Small intestine (tissue), 7 donors: ENCODE measurements around the gene HSPH1. TPM values are rescaled to one million over a fixed set of nuclear protein-coding genes. Genes with fewer than 3 reads are reported as not detected.

Experiments used
- DNase-seq, 2 donors: peaks; one replicate each; pipeline versions ENCODE4 v3.0.0 to v3.0.0-alpha.2; 2013
- FAIRE-seq: peaks from 2 replicates; lab custom pipeline; 2012; peaks lifted over from hg19 to GRCh38; lab: Jason Lieb, UNC
- H3K27ac ChIP-seq, 3 donors: one replicate each; pipeline ENCODE4 v1.5.1; 2013; ENCODE audit warnings: low read length in 2 of 3, mild to moderate bottlenecking in 2 of 3, control low read depth in 1 of 3, inconsistent platforms in 1 of 3, low read depth in 1 of 3, moderate library complexity in 1 of 3
- H3K27me3 ChIP-seq, 3 donors: one replicate each; pipeline ENCODE4 v1.6.1; 2013; ENCODE audit warnings: low read length in 3 of 3, inconsistent platforms in 1 of 3; ENCODE audit not compliant: control insufficient read depth in 3 of 3, insufficient read depth in 3 of 3
- H3K36me3 ChIP-seq, 3 donors: one replicate each; pipeline ENCODE4 v1.6.1; 2013; ENCODE audit warnings: low read length in 3 of 3, inconsistent platforms in 1 of 3, low read depth in 1 of 3, mild to moderate bottlenecking in 1 of 3, moderate library complexity in 1 of 3; ENCODE audit not compliant: control insufficient read depth in 3 of 3, insufficient read depth in 2 of 3
- H3K4me1 ChIP-seq, 3 donors: one replicate each; pipeline ENCODE4 v1.6.1; 2013; ENCODE audit warnings: low read length in 2 of 3, inconsistent platforms in 1 of 3, low read depth in 1 of 3, mild to moderate bottlenecking in 1 of 3, moderate library complexity in 1 of 3; ENCODE audit not compliant: control insufficient read depth in 3 of 3, insufficient read depth in 2 of 3
- H3K4me3 ChIP-seq, 3 donors: one replicate each; pipeline ENCODE4 v1.5.1; 2013; ENCODE audit warnings: low read length in 3 of 3, control low read depth in 1 of 3, inconsistent platforms in 1 of 3, low read depth in 1 of 3, mild to moderate bottlenecking in 1 of 3, moderate library complexity in 1 of 3
- H3K9me3 ChIP-seq, 2 donors: one replicate each; pipeline ENCODE4 v1.6.1; 2013; ENCODE audit warnings: low read depth in 1 of 2, low read length in 1 of 2; ENCODE audit not compliant: control insufficient read depth in 2 of 2, insufficient read depth in 1 of 2
- WGBS, 3 donors: extraction: QIAGEN DNeasy Blood & Tissue Kit; methylation state at CpG; one replicate each; pipeline ENCODE4 v1.1.7; 2013; 5-methylcytosine and 5-hydroxymethylcytosine counted together
- polyA plus RNA-seq, 4 donors: library from polyadenylated mRNA; stranded (reverse) in 3 of 4; unstranded in 1 of 4; fragments of 200-250 nt in 3 of 4; fragments of 120-200 nt in 1 of 4; gene quantifications; one replicate each; pipeline versions ENCODE4 v1.2.1 to v1.2.3, GENCODE V29; 2013
- donor health status: healthy with polysubstance abuse.
- donor health status: control.
- donor health status: control.
- donor health status: Bipolar disorder and iron deficiency.
- donor health status: healthy.

HSPH1 gene
- polyA plus RNA-seq, 4 donors: 8.5 to 61.4 (median 17.3) TPM

- H3K4me1 ChIP-seq: no peaks in the 10 kb centered on the region
- no peak overlapping the region for H3K4me3 ChIP-seq
- FAIRE-seq (no peak), DNase-seq (no peak)
- WGBS, 3 donors: 67 to 87% (median 77%) methylated on average over 3 of the region's 3 CpGs
- no peaks in the 10 kb centered on the region for H3K9me3 ChIP-seq
- H3K27ac ChIP-seq: no peak overlapping the region
- no peaks in the 10 kb centered on the region for H3K27me3 ChIP-seq
- H3K36me3 ChIP-seq: peaks cover 2 to 12% (median 5%) of the 10 kb centered on the region in 3 donors
Observed at GRCh38 chr13:31134039-31134711, 27.5 kb downstream of the HSPH1 start.

- FAIRE-seq (no peak), DNase-seq (no peak)
- Histone ChIP-seq H3K27ac (no peak overlapping the region), H3K27me3 (no peaks in the 10 kb centered on the region), H3K9me3 (no peaks in the 10 kb centered on the region), H3K36me3 (peaks cover 2 to 8% (median 4%) of the 10 kb centered on the region in 3 donors), H3K4me1 (no peaks in the 10 kb centered on the region), H3K4me3 (no peak overlapping the region)
- WGBS, 3 donors: 85 to 92% (median 90%) methylated on average over 5 of the region's 5 CpGs
Observed at GRCh38 chr13:31133621-31134020, 28.1 kb downstream of the HSPH1 start.

- Histone ChIP-seq H3K27ac (no peak overlapping the region), H3K4me1 (no peaks in the 10 kb centered on the region), H3K4me3 (no peak overlapping the region), H3K27me3 (peaks cover 0 to 2% (median 0%) of the 10 kb centered on the region in 3 donors), H3K36me3 (peaks cover 0 to 2% (median 0%) of the 10 kb centered on the region in 3 donors), H3K9me3 (peaks cover 0 to 3% of the 10 kb centered on the region in 2 donors)
- no peak for DNase-seq
- FAIRE-seq: no peak
- 59 to 75% (median 69%) methylated on average over 6 of the region's 6 CpGs for WGBS, 3 donors
Observed at GRCh38 chr13:31131470-31131961, 30.2 kb downstream of the HSPH1 start.

- H3K9me3 ChIP-seq: peaks cover 0 to 3% of the 10 kb centered on the region in 2 donors
- peaks cover 0 to 2% (median 0%) of the 10 kb centered on the region in 3 donors for H3K36me3 ChIP-seq
- DNase-seq (no peak), FAIRE-seq (no peak)
- no peak overlapping the region for H3K4me3 ChIP-seq
- H3K27me3 ChIP-seq: peaks cover 0 to 2% (median 2%) of the 10 kb centered on the region in 3 donors
- H3K4me1 ChIP-seq: no peaks in the 10 kb centered on the region
- H3K27ac ChIP-seq: no peak overlapping the region
- 65 to 68% (median 66%) methylated on average over 8 of the region's 8 CpGs for WGBS, 3 donors
Observed at GRCh38 chr13:31129419-31129818, 32.3 kb downstream of the HSPH1 start.

- Histone ChIP-seq H3K36me3 (no peaks in the 10 kb centered on the region), H3K27me3 (peaks cover 0 to 4% (median 2%) of the 10 kb centered on the region in 3 donors), H3K4me1 (no peaks in the 10 kb centered on the region), H3K27ac (no peak overlapping the region), H3K9me3 (peaks cover 0 to 3% of the 10 kb centered on the region in 2 donors), H3K4me3 (no peak overlapping the region)
- 34 to 48% (median 38%) methylated on average over 7 of the region's 7 CpGs for WGBS, 3 donors
- DNase-seq (no peak), FAIRE-seq (no peak)
Observed at GRCh38 chr13:31124204-31124603, 37.5 kb downstream of the HSPH1 start.

DNA sequence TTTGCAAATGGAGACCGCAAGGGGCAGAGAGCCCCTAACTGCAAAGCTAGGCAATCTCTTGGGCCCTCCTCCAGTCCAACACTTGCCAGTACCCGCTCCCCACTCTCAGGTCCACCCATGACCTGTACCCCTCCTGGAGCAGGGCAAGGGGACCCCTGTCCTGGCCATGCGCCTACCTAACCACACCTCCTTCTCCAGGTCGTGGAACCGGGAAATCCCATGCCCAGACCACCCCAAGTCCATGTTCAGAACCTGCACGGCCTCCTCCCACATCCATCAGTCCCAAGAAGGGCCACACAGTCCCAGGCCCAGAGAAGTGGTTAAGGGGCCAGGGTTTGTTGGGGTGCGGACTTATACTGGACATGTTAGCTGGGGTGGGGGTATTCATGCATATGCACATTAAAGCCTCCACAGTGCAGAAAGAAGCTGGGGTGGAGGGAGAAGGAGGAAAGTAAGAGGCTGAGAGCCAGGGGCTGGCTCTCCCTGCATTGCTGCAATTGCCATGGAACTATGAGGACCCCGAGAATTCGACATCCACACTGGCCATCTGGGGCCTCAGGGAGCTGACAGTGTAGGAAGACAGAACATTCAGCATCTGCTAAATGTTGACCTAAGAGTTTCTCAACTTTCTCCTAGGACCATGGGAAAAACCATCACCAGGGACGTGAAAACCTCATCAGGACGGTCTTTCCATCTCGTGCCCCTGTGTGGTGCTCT is 39.0 kb downstream of the HSPH1 start:
- no peak for DNase-seq
- Histone ChIP-seq H3K4me3 (no peak overlapping the region), H3K27ac (no peak overlapping the region), H3K36me3 (no peaks in the 10 kb centered on the region), H3K4me1 (no peaks in the 10 kb centered on the region), H3K9me3 (no peaks in the 10 kb centered on the region), H3K27me3 (peaks cover 0 to 4% (median 2%) of the 10 kb centered on the region in 3 donors)
- FAIRE-seq: no peak
- WGBS, 3 donors: 87 to 91% (median 90%) methylated on average over 12 of the region's 12 CpGs

DNA sequence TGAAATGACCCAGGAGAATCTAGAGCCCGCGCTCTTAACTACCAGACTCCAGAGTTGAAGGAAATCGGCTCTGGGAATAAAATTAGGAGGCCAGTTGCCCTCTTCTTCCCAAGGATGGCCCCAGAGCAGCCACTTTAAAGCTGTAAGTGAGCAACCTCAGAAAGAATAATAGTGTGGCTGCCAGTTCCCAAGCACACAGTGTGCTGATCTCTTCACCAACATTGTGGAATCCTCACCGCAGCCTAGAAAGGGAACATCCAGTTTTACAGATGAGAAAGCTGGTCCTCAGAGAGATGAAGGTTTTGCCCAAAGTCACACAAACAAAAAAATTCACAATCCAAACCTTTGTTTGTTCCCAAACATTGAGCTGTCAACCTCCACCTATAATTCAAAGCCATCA is 39.6 kb downstream of the HSPH1 start:
- FAIRE-seq (no peak), DNase-seq (no peak)
- no peaks in the 10 kb centered on the region for H3K4me1 ChIP-seq
- H3K27me3 ChIP-seq: peaks cover 0 to 4% (median 2%) of the 10 kb centered on the region in 3 donors
- H3K27ac ChIP-seq: no peak overlapping the region
- no peak overlapping the region for H3K4me3 ChIP-seq
- 95 to 96% (median 95%) methylated on average over 4 of the region's 4 CpGs for WGBS, 3 donors
- H3K9me3 ChIP-seq: no peaks in the 10 kb centered on the region
- no peaks in the 10 kb centered on the region for H3K36me3 ChIP-seq

DNA sequence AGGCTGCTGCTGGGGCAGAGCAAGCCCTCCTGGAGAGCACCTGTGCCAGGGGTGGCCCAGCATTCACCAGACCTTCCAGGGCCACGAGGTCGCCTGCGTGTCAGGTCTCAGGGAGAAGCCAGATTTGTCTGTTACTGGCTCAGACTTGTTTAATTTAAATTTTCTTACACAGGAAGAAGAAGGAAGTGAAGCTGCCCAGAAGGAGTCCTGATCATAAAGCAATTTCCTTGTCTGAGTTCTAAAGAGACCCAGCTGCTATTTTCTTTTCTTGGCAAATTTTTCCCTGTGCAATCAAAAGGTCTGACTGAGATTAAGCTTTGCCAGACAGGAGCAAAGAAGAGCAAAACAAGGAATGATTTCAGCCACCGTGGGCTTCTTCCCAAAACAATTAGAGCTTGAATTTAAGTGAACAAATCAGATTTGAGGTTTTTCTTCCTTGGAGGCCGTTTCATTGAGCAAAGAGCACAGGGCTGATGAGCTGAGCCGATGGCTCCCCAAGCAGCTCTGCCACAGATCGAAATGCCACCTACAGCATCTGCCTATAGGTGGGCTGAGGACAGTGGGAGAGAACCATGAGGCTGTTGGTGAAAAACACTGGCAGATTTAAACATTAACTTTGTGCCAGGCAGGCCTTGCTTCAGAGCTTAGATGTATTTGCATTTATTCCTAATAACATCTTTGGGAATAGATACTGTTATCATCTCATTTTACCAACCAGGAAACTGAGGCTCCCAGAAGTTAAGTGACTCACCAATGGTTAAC is 40.1 kb downstream of the HSPH1 start:
- no peaks in the 10 kb centered on the region for H3K4me1 ChIP-seq
- DNase-seq (no peak), FAIRE-seq (no peak)
- no peaks in the 10 kb centered on the region for H3K36me3 ChIP-seq
- peaks cover 0 to 4% (median 2%) of the 10 kb centered on the region in 3 donors for H3K27me3 ChIP-seq
- no peaks in the 10 kb centered on the region for H3K9me3 ChIP-seq
- H3K4me3 ChIP-seq: no peak overlapping the region
- H3K27ac ChIP-seq: no peak overlapping the region
- WGBS, 3 donors: 53 to 59% (median 55%) methylated on average over 7 of the region's 7 CpGs
